ENCODE measurements around the gene ADH1A.

DNA sequence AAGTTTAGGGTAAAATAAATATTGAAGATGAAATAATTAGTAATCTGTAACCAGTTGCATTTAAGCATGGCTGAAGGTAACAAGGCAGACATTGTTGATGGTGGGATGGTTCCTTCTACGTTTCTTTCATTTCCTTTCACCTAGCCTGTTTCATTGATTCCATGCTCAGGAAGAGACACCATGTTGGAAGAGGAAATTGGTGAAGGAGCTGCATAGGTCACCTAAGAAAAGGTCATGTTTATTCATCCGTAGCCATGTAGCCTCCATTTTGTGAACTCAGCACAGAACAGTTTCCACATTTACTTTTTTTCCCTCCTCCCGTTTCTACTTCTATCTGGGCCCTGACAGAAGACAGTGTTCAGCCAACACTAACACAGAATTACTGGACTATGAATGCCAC lies 26.6 kb upstream of the ADH1A start:
- no peak for TF ChIP-seq POLR2A (IDR thresholded peaks at IDR 0.05)
- TF ChIP-seq, protein P1, sequence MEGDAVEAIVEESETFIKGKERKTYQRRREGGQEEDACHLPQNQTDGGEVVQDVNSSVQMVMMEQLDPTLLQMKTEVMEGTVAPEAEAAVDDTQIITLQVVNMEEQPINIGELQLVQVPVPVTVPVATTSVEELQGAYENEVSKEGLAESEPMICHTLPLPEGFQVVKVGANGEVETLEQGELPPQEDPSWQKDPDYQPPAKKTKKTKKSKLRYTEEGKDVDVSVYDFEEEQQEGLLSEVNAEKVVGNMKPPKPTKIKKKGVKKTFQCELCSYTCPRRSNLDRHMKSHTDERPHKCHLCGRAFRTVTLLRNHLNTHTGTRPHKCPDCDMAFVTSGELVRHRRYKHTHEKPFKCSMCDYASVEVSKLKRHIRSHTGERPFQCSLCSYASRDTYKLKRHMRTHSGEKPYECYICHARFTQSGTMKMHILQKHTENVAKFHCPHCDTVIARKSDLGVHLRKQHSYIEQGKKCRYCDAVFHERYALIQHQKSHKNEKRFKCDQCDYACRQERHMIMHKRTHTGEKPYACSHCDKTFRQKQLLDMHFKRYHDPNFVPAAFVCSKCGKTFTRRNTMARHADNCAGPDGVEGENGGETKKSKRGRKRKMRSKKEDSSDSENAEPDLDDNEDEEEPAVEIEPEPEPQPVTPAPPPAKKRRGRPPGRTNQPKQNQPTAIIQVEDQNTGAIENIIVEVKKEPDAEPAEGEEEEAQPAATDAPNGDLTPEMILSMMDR (IDR thresholded peaks at IDR 0.05) = no peak
